Measurements from ENCODE around the gene FREM3. TPM values are rescaled to one million over a fixed set of nuclear protein-coding genes. Genes with fewer than 3 reads are reported as not detected.

Gene FREM3
- total RNA-seq, 1 experiment from 2014 or later, result 0.15 TPM

DNA sequence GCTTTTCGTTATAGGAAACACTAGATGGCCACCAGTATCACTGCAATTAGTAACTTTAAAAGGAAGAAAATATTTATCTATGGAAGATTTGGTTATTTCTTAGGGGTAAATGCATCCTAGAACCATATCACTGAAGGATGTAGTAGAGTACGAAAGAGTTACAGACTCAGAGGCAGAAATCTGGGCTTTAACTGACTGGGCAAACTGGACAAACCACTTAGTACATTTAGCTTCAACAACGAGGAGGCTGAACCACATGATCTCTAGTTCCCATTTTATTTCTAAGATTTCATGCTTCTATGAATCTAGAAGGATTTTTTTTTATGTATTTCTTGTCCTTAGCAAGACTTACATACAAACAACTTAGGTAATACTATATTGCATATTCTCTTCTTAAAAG, 94.0 kb downstream of the FREM3 start:
- no peak for TF ChIP-seq ZNF232 (CRISPR knock-in tag; IDR thresholded peaks at IDR 0.05)
- no peak for TF ChIP-seq NR2C2 (CRISPR knock-in tag; IDR thresholded peaks at IDR 0.05)
- no peak for DNase-seq (ENCODE audit: low spot score)
- no peak overlapping the region for H3K27ac Mint-ChIP-seq
- peaks cover 3% of the 10 kb centered on the region; the same call in 1 of the 2 replicates for H3K27me3 Mint-ChIP-seq (ENCODE audit: low read depth)
- ChIA-PET POLR2A (no interaction called here), CTCF (no interaction called here)
- no peaks in the 10 kb centered on the region for H3K36me3 Mint-ChIP-seq
- H3K4me3 Mint-ChIP-seq, result no peak overlapping the region
- ATAC-seq, result no peak
- peaks cover 28% of the 10 kb centered on the region for H3K9me3 Mint-ChIP-seq
- H3K4me1 Mint-ChIP-seq, result no peaks in the 10 kb centered on the region

DNA sequence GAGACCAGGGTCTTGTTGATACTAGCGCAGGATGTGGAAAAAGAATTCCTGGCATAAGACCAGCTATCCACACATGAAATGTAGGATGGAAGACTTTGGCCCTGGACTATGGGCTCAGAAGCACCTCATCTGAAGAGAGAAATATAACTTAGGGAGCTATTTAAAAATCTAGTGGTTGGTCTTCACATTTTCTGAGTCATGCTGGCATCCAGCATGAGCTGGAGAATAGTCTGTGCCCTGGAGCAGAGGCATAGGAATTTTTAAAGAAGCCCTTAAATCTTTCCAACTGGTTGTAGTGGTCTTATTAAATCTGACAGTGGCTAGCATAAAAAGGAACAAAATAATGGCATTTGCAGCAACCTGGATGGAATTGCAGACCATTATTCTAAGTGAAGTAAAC, 100.6 kb downstream of the FREM3 start:
- H3K4me3 Mint-ChIP-seq, result no peak overlapping the region
- H3K36me3 Mint-ChIP-seq, result no peaks in the 10 kb centered on the region
- H3K9me3 Mint-ChIP-seq, result peaks cover 8% of the 10 kb centered on the region
- TF ChIP-seq, protein P1, sequence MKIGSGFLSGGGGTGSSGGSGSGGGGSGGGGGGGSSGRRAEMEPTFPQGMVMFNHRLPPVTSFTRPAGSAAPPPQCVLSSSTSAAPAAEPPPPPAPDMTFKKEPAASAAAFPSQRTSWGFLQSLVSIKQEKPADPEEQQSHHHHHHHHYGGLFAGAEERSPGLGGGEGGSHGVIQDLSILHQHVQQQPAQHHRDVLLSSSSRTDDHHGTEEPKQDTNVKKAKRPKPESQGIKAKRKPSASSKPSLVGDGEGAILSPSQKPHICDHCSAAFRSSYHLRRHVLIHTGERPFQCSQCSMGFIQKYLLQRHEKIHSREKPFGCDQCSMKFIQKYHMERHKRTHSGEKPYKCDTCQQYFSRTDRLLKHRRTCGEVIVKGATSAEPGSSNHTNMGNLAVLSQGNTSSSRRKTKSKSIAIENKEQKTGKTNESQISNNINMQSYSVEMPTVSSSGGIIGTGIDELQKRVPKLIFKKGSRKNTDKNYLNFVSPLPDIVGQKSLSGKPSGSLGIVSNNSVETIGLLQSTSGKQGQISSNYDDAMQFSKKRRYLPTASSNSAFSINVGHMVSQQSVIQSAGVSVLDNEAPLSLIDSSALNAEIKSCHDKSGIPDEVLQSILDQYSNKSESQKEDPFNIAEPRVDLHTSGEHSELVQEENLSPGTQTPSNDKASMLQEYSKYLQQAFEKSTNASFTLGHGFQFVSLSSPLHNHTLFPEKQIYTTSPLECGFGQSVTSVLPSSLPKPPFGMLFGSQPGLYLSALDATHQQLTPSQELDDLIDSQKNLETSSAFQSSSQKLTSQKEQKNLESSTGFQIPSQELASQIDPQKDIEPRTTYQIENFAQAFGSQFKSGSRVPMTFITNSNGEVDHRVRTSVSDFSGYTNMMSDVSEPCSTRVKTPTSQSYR (CRISPR knock-in tag; IDR thresholded peaks at IDR 0.05), result no peak
- TF ChIP-seq JUN (CRISPR knock-in tag; IDR thresholded peaks at IDR 0.05) (no peak), NFATC4 (CRISPR knock-in tag; IDR thresholded peaks at IDR 0.05) (no peak), ETV6 (CRISPR knock-in tag; IDR thresholded peaks at IDR 0.05) (no peak), SMAD4 (CRISPR knock-in tag; IDR thresholded peaks at IDR 0.05) (no peak), NFE2L1 (CRISPR knock-in tag; IDR thresholded peaks at IDR 0.05) (no peak), IRF2 (CRISPR knock-in tag; IDR thresholded peaks at IDR 0.05; ENCODE audit: borderline replicate concordance, low read depth) (no peak), ZNF219 (CRISPR knock-in tag; IDR thresholded peaks at IDR 0.05; ENCODE audit: borderline replicate concordance) (no peak)
- TF ChIP-seq, protein P2, sequence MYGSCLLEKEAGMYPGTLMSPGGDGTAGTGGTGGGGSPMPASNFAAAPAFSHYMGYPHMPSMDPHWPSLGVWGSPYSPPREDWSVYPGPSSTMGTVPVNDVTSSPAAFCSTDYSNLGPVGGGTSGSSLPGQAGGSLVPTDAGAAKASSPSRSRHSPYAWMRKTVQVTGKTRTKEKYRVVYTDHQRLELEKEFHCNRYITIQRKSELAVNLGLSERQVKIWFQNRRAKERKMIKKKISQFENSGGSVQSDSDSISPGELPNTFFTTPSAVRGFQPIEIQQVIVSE (CRISPR knock-in tag; IDR thresholded peaks at IDR 0.05; ENCODE audit: borderline replicate concordance), result no peak
- TF ChIP-seq, protein P3, sequence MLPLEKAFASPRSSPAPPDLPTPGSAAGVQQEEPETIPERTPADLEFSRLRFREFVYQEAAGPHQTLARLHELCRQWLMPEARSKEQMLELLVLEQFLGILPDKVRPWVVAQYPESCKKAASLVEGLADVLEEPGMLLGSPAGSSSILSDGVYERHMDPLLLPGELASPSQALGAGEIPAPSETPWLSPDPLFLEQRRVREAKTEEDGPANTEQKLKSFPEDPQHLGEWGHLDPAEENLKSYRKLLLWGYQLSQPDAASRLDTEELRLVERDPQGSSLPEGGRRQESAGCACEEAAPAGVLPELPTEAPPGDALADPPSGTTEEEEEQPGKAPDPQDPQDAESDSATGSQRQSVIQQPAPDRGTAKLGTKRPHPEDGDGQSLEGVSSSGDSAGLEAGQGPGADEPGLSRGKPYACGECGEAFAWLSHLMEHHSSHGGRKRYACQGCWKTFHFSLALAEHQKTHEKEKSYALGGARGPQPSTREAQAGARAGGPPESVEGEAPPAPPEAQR (CRISPR knock-in tag; IDR thresholded peaks at IDR 0.05), result no peak
- TF ChIP-seq, protein P4, sequence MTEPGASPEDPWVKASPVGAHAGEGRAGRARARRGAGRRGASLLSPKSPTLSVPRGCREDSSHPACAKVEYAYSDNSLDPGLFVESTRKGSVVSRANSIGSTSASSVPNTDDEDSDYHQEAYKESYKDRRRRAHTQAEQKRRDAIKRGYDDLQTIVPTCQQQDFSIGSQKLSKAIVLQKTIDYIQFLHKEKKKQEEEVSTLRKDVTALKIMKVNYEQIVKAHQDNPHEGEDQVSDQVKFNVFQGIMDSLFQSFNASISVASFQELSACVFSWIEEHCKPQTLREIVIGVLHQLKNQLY (CRISPR knock-in tag; IDR thresholded peaks at IDR 0.05), result no peak
- TF ChIP-seq, protein P5, sequence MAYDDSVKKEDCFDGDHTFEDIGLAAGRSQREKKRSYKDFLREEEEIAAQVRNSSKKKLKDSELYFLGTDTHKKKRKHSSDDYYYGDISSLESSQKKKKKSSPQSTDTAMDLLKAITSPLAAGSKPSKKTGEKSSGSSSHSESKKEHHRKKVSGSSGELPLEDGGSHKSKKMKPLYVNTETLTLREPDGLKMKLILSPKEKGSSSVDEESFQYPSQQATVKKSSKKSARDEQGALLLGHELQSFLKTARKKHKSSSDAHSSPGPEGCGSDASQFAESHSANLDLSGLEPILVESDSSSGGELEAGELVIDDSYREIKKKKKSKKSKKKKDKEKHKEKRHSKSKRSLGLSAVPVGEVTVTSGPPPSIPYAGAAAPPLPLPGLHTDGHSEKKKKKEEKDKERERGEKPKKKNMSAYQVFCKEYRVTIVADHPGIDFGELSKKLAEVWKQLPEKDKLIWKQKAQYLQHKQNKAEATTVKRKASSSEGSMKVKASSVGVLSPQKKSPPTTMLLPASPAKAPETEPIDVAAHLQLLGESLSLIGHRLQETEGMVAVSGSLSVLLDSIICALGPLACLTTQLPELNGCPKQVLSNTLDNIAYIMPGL (CRISPR knock-in tag; IDR thresholded peaks at IDR 0.05), result no peak
- TF ChIP-seq, protein P6, sequence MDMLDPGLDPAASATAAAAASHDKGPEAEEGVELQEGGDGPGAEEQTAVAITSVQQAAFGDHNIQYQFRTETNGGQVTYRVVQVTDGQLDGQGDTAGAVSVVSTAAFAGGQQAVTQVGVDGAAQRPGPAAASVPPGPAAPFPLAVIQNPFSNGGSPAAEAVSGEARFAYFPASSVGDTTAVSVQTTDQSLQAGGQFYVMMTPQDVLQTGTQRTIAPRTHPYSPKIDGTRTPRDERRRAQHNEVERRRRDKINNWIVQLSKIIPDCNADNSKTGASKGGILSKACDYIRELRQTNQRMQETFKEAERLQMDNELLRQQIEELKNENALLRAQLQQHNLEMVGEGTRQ (CRISPR knock-in tag; IDR thresholded peaks at IDR 0.05), result no peak
- TF ChIP-seq, protein P7, sequence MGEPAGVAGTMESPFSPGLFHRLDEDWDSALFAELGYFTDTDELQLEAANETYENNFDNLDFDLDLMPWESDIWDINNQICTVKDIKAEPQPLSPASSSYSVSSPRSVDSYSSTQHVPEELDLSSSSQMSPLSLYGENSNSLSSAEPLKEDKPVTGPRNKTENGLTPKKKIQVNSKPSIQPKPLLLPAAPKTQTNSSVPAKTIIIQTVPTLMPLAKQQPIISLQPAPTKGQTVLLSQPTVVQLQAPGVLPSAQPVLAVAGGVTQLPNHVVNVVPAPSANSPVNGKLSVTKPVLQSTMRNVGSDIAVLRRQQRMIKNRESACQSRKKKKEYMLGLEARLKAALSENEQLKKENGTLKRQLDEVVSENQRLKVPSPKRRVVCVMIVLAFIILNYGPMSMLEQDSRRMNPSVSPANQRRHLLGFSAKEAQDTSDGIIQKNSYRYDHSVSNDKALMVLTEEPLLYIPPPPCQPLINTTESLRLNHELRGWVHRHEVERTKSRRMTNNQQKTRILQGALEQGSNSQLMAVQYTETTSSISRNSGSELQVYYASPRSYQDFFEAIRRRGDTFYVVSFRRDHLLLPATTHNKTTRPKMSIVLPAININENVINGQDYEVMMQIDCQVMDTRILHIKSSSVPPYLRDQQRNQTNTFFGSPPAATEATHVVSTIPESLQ (CRISPR knock-in tag; IDR thresholded peaks at IDR 0.05), result no peak
- H3K27me3 Mint-ChIP-seq (ENCODE audit: low read depth), result no peaks in the 10 kb centered on the region
- DNase-seq (ENCODE audit: low spot score) (no peak), ATAC-seq (no peak)
- CTCF ChIA-PET, result no interaction called here
- H3K4me1 Mint-ChIP-seq, result peaks cover 7% of the 10 kb centered on the region
- POLR2A ChIA-PET, result no interaction called here
- no peak overlapping the region for H3K27ac Mint-ChIP-seq
